CD14-positive monocyte (primary cell): Measurements from ENCODE around the gene NLGN1. TPM values are rescaled to one million over a fixed set of nuclear protein-coding genes. Genes with fewer than 3 reads are reported as not detected.

Source experiments
- DNase-seq, 3 donors: peaks; one replicate each; pipeline ENCODE4 v3.0.0-alpha.2; 2011 to 2022
- H2AFZ ChIP-seq: 2 replicates; pipeline ENCODE4 v1.6.0; 2012; ENCODE audit warnings: mild to moderate bottlenecking, low read depth, low read length, inconsistent platforms; ENCODE audit not compliant: insufficient read depth, poor library complexity, severe bottlenecking
- H3K27ac ChIP-seq, 2 donors: 1 replicate in 1 of 2; 2 replicates in 1 of 2; pipeline ENCODE4 v1.5.1; 2012 to 2013; ENCODE audit warnings: low read length in 2 of 2, control low read depth in 1 of 2, inconsistent platforms in 1 of 2, low read depth in 1 of 2, mild to moderate bottlenecking in 1 of 2
- H3K27me3 ChIP-seq, 2 donors: one replicate each; pipeline versions ENCODE4 v1.6.0 to v1.6.1; 2011 to 2013; ENCODE audit warnings: low read length in 2 of 2; ENCODE audit not compliant: control insufficient read depth in 2 of 2, insufficient read depth in 2 of 2
- H3K36me3 ChIP-seq, 2 donors: replicated peaks in 1 of 2; 1 replicate in 1 of 2; 2 replicates in 1 of 2; pipeline versions ENCODE4 v1.5.1 to v1.6.1; 2012 to 2013; ENCODE audit warnings: low read length in 2 of 2, control low read depth in 1 of 2, inconsistent platforms in 1 of 2, mild to moderate bottlenecking in 1 of 2; ENCODE audit not compliant: insufficient read depth in 2 of 2, control insufficient read depth in 1 of 2
- H3K4me1 ChIP-seq, 2 donors: 1 replicate in 1 of 2; 2 replicates in 1 of 2; pipeline versions ENCODE4 v1.5.1 to v1.6.1; 2012 to 2013; ENCODE audit warnings: low read length in 2 of 2, control low read depth in 1 of 2, inconsistent platforms in 1 of 2, mild to moderate bottlenecking in 1 of 2, moderate library complexity in 1 of 2; ENCODE audit not compliant: insufficient read depth in 2 of 2, control insufficient read depth in 1 of 2
- H3K4me2 ChIP-seq: replicated peaks from 2 replicates; pipeline ENCODE3; 2012; ENCODE audit warnings: low read length, moderate library complexity, mild to moderate bottlenecking; ENCODE audit not compliant: poor library complexity, severe bottlenecking; ENCODE audit errors: extremely low read depth
- H3K4me3 ChIP-seq, 3 experiments: fragments of 200-600 bp in 1 of 3; sonication (generic) in 1 of 3; replicated peaks in 1 of 3; 1 replicate in 2 of 3; 2 replicates in 1 of 3; pipeline ENCODE4 v1.5.1; 2011 to 2013; ENCODE audit warnings: low read length in 3 of 3, mild to moderate bottlenecking in 3 of 3, control low read depth in 2 of 3, low read depth in 2 of 3, inconsistent platforms in 1 of 3, moderate library complexity in 1 of 3
- H3K79me2 ChIP-seq: 2 replicates; pipeline ENCODE4 v1.6.0; 2012; ENCODE audit warnings: mild to moderate bottlenecking, control low read depth, inconsistent platforms, low read length, moderate library complexity; ENCODE audit not compliant: insufficient read depth
- H3K9ac ChIP-seq: 2 replicates; pipeline ENCODE4 v1.6.0; 2017; ENCODE audit warnings: low read length, mild to moderate bottlenecking; ENCODE audit not compliant: insufficient read depth, poor library complexity, severe bottlenecking
- H3K9me3 ChIP-seq, 2 donors: replicated peaks in 1 of 2; 1 replicate in 1 of 2; 2 replicates in 1 of 2; pipeline versions ENCODE4 v1.5.1 to v1.6.1; 2012 to 2013; ENCODE audit warnings: low read length in 2 of 2, control low read depth in 1 of 2; ENCODE audit not compliant: control insufficient read depth in 1 of 2, insufficient read depth in 1 of 2
- H4K20me1 ChIP-seq: 2 replicates; pipeline ENCODE4 v1.6.0; 2012; ENCODE audit warnings: mild to moderate bottlenecking, low read length, control low read depth, moderate library complexity; ENCODE audit not compliant: insufficient read depth
- H3K27ac Mint-ChIP-seq, 7 donors: one replicate each; pipeline ENCODE4 v1.8.0; 2020; ENCODE audit warnings: mild to moderate bottlenecking in 7 of 7, mixed read lengths in 7 of 7, moderate library complexity in 6 of 7, inconsistent platforms in 2 of 7
- H3K27me3 Mint-ChIP-seq, 3 donors: one replicate each; pipeline ENCODE4 v1.8.0; 2021 to 2022; ENCODE audit warnings: low read depth in 3 of 3, mild to moderate bottlenecking in 3 of 3, mixed read lengths in 3 of 3, moderate library complexity in 3 of 3, inconsistent platforms in 1 of 3
- H3K36me3 Mint-ChIP-seq, 2 donors: one replicate each; pipeline ENCODE4 v1.8.0; 2020; ENCODE audit warnings: mixed read lengths in 2 of 2, inconsistent platforms in 1 of 2, mild to moderate bottlenecking in 1 of 2
- H3K4me1 Mint-ChIP-seq: one replicate; pipeline ENCODE4 v1.8.0; 2020; ENCODE audit warnings: mild to moderate bottlenecking, mixed read lengths
- H3K4me3 Mint-ChIP-seq, 2 donors: one replicate each; pipeline ENCODE4 v1.8.0; 2020; ENCODE audit warnings: mild to moderate bottlenecking in 2 of 2, mixed read lengths in 2 of 2, moderate library complexity in 1 of 2
- H3K9me3 Mint-ChIP-seq, 7 donors: one replicate each; pipeline ENCODE4 v1.8.0; 2020 to 2022; ENCODE audit warnings: mixed read lengths in 7 of 7, mild to moderate bottlenecking in 6 of 7, moderate library complexity in 6 of 7, inconsistent platforms in 2 of 7
- WGBS: methylation state at CpG from one replicate; pipeline ENCODE4 v1.1.5; 2013; ENCODE audit warnings: missing lambda C conversion rate; ENCODE audit not compliant: insufficient coverage; 5-methylcytosine and 5-hydroxymethylcytosine counted together
- intact Hi-C, 2 donors: fragments of 100-400 bp; cut with micrococcal nuclease; formaldehyde crosslinking; loops; one replicate each; pipeline versions ENCODE4 v1.15.0 to v1.15.1; 2023
- polyA plus RNA-seq, 3 donors: library from polyadenylated mRNA; depleted of rRNA in 1 of 3; unstranded in 2 of 3; stranded (reverse) in 1 of 3; fragments of 300-500 nt in 2 of 3; fragments of >200 nt in 1 of 3; fragmentation: Illumina TruSeq in 2 of 3; gene quantifications; 1 replicate in 2 of 3; 2 replicates in 1 of 3; pipeline ENCODE4 v1.2.3, GENCODE V29; 2012 to 2021
- TF ChIP-seq, protein P1 (sequence below): fragments of 200-600 bp; IDR thresholded peaks from one replicate; pipeline ENCODE4 v1.8.0; 2022; ENCODE audit warnings: antibody characterized with exemption, mild to moderate bottlenecking

Gene NLGN1
- polyA plus RNA-seq, 3 donors: not detected

- TF ChIP-seq, protein P1, sequence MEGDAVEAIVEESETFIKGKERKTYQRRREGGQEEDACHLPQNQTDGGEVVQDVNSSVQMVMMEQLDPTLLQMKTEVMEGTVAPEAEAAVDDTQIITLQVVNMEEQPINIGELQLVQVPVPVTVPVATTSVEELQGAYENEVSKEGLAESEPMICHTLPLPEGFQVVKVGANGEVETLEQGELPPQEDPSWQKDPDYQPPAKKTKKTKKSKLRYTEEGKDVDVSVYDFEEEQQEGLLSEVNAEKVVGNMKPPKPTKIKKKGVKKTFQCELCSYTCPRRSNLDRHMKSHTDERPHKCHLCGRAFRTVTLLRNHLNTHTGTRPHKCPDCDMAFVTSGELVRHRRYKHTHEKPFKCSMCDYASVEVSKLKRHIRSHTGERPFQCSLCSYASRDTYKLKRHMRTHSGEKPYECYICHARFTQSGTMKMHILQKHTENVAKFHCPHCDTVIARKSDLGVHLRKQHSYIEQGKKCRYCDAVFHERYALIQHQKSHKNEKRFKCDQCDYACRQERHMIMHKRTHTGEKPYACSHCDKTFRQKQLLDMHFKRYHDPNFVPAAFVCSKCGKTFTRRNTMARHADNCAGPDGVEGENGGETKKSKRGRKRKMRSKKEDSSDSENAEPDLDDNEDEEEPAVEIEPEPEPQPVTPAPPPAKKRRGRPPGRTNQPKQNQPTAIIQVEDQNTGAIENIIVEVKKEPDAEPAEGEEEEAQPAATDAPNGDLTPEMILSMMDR: no peak
- H3K4me3 ChIP-seq: no peak overlapping the region
- H3K9me3 ChIP-seq: peaks cover 0 to 3% of the 10 kb centered on the region in 2 donors
- H3K4me2 ChIP-seq: no peak overlapping the region
- no peaks in the 10 kb centered on the region for H3K4me1 ChIP-seq
- no peak overlapping the region for H3K4me3 Mint-ChIP-seq
- intact Hi-C loops: no loop called here
- H3K9me3 Mint-ChIP-seq: peaks cover 0 to 7% (median 4%) of the 10 kb centered on the region in 7 donors
- no peaks in the 10 kb centered on the region for H3K4me1 Mint-ChIP-seq
- no peak overlapping the region for H3K27ac ChIP-seq
- no peaks in the 10 kb centered on the region for H4K20me1 ChIP-seq
- no peaks in the 10 kb centered on the region for H3K27me3 Mint-ChIP-seq
- no CpG with 5 or more reads among the region's 1 CpG for WGBS
- H3K9ac ChIP-seq: no peak overlapping the region
- DNase-seq: no peak
- H3K27me3 ChIP-seq: no peaks in the 10 kb centered on the region
- H3K27ac Mint-ChIP-seq: no peak overlapping the region
- no peaks in the 10 kb centered on the region for H3K36me3 Mint-ChIP-seq
- no peaks in the 10 kb centered on the region for H3K36me3 ChIP-seq
- no peak overlapping the region for H2AFZ ChIP-seq
- H3K79me2 ChIP-seq: no peaks in the 10 kb centered on the region
Measured at GRCh38 chr3:174062923-174063322, 665.4 kb downstream of the NLGN1 start.

DNA sequence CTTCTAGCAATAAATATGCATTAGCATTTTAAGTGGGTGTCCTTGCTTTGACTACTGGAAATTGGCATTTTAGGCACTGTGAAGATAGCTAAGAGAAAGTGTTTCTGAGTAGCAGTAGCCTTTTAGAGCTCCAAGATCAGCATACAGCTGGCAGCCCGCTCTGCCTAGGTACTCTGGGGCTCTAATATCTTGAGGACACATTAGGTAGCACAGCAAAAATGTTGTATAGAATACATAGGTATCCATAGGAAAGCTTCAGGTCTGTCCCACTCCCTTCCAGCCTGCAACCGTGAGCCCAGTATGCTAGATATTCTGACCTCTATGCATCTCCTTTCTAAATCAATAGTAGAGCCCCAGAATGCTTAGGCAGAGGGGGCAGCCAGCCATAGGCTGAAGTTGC lies 670.5 kb downstream of the NLGN1 start:
- Histone ChIP-seq H3K9ac (no peak overlapping the region), H3K36me3 (no peaks in the 10 kb centered on the region), H4K20me1 (no peaks in the 10 kb centered on the region), H2AFZ (no peak overlapping the region), H3K4me2 (no peak overlapping the region), H3K4me1 (no peaks in the 10 kb centered on the region), H3K4me3 (no peak overlapping the region), H3K27me3 (no peaks in the 10 kb centered on the region), H3K27ac (no peak overlapping the region), H3K79me2 (no peaks in the 10 kb centered on the region), H3K9me3 (peaks cover 0 to 3% of the 10 kb centered on the region in 2 donors)
- DNase-seq: no peak
- H3K4me1 Mint-ChIP-seq: no peaks in the 10 kb centered on the region
- no peak overlapping the region for H3K27ac Mint-ChIP-seq
- peaks cover 2 to 10% (median 3%) of the 10 kb centered on the region in 7 donors for H3K9me3 Mint-ChIP-seq
- TF ChIP-seq, protein P1: no peak
- 76% methylated on average over 2 of the region's 2 CpGs for WGBS
- H3K4me3 Mint-ChIP-seq: no peak overlapping the region
- no peaks in the 10 kb centered on the region for H3K27me3 Mint-ChIP-seq
- intact Hi-C loops: no loop called here
- H3K36me3 Mint-ChIP-seq: no peaks in the 10 kb centered on the region
